BLaER1 treated with 17β-estradiol and CSF1 and Interleukin-3, amounts not matched to agents 10 nM and 100 nM (cell line): ENCODE data around the gene ARRDC4.
"Not testable (repeated sequence)": the region's sequence is repeated elsewhere in the genome, so short reads cannot be mapped to it uniquely, and the experiment has no call there.

Source experiments
- H3K27ac ChIP-seq, 11 experiments: shearing (Covaris generic); formaldehyde crosslinking; 2 replicates each; pipeline ENCODE4 v1.8.1; 2022
- H3K27me3 ChIP-seq, 11 experiments: shearing (Covaris generic); formaldehyde crosslinking; 2 replicates each; pipeline ENCODE4 v1.8.1; 2022
- H3K36me3 ChIP-seq, 11 experiments: shearing (Covaris generic); formaldehyde crosslinking; 2 replicates each; pipeline ENCODE4 v1.8.1; 2022
- H3K4me1 ChIP-seq, 10 experiments: shearing (Covaris generic); formaldehyde crosslinking; 2 replicates each; pipeline ENCODE4 v1.8.1; 2022
- H3K4me2 ChIP-seq, 11 experiments: shearing (Covaris generic); formaldehyde crosslinking; 2 replicates each; pipeline ENCODE4 v1.8.1; 2022
- H3K4me3 ChIP-seq, 10 experiments: shearing (Covaris generic); formaldehyde crosslinking; 2 replicates each; pipeline ENCODE4 v1.8.1; 2022
- H3K9ac ChIP-seq, 11 experiments: shearing (Covaris generic); formaldehyde crosslinking; 2 replicates each; pipeline ENCODE4 v1.8.1; 2022
- H3K9me3 ChIP-seq, 11 experiments: shearing (Covaris generic); formaldehyde crosslinking; replicated peaks in 1 of 11; 2 replicates each; pipeline ENCODE4 v1.8.1; 2022
- H4K20me1 ChIP-seq, 11 experiments: shearing (Covaris generic); formaldehyde crosslinking; 2 replicates each; pipeline ENCODE4 v1.8.1; 2022
- Cebpa-rat ChIP-seq, 11 experiments: shearing (Covaris generic); IDR thresholded peaks; 2 replicates each; pipeline ENCODE4 v1.8.1; 2022

ARRDC4 gene

DNA sequence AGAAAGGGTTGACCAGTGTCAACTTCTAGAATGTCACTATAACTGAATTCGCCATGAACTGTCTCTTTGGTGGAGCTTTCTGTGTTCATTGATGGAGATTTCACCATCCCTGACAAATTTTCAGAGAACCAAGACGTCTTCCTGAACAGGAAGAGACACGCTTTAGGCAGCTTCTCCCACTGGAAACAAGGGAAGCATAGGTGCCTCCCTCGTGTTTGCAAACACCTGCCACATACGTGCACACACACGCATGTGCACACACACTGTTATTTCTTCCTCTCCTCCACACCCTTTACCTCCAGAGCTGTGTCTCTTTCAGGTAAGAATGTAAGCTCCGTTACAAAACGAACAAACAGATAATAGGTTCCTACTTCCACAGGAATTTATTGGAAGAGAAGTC, 15.6 kb downstream of the ARRDC4 start:
- H4K20me1 ChIP-seq: no peaks in the 10 kb centered on the region; a peak in 1 of 22 replicates
- TF ChIP-seq Cebpa-rat (IDR thresholded peaks at IDR 0.05): no peak

DNA sequence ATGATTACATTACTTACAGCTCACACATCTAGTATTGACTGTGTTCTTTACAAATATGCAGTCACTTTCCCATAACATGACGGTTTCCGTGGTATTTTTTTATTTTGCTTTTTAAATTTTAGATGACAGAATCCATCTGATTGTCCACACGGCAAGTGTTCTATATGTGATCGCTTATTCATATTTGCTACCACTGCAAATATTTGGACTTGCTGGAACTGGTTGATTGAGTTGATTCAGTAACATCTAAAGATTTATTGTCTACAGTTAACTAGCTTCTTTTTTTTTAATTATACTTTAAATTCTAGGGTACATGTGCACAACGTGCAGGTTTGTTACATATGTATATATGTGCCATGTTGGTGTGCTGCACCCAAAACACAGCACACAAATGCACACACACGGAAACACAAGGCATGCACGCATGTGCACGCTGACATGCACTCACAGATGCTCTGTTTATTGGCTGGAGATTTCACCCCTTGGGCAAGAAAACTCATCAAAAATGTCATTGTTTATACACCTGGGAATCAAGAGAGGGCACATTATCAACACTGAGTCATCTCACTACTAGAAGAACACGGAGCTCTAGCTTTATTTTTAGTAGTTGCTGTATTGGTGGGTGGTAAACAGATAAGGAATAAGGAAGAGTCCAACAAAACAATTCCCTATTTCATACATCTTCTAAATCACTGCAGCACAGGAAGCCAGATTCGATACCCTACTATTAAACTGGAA, 16.4 kb downstream of the ARRDC4 start:
- no peaks in the 10 kb centered on the region for H3K27me3 ChIP-seq
- peaks cover 8 to 29% (median 25%) of the 10 kb centered on the region in 11 experiments for H3K36me3 ChIP-seq
- no peak overlapping the region for H3K27ac ChIP-seq
- H3K9ac ChIP-seq: no peak overlapping the region
- no peak for TF ChIP-seq Cebpa-rat (IDR thresholded peaks at IDR 0.05)
- no peak overlapping the region for H3K4me3 ChIP-seq
- H4K20me1 ChIP-seq: no peaks in the 10 kb centered on the region; a peak in 1 of 22 replicates
- H3K9me3 ChIP-seq: no peaks in the 10 kb centered on the region
- peaks cover 0 to 20% (median 10%) of the 10 kb centered on the region in 10 experiments; a peak in 12 of 20 replicates for H3K4me1 ChIP-seq
- H3K4me2 ChIP-seq: no peak overlapping the region

More for the DNA sequence above, 15.6 kb downstream of the ARRDC4 start:
- Histone ChIP-seq H3K27me3 (no peaks in the 10 kb centered on the region), H3K4me3 (no peak overlapping the region), H3K36me3 (peaks cover 16 to 37% (median 33%) of the 10 kb centered on the region in 11 experiments), H3K27ac (no peak overlapping the region), H3K4me2 (no peak overlapping the region), H3K9ac (no peak overlapping the region), H3K4me1 (peaks cover 0 to 20% (median 10%) of the 10 kb centered on the region in 10 experiments; a peak in 12 of 20 replicates), H3K9me3 (no peaks in the 10 kb centered on the region)

DNA sequence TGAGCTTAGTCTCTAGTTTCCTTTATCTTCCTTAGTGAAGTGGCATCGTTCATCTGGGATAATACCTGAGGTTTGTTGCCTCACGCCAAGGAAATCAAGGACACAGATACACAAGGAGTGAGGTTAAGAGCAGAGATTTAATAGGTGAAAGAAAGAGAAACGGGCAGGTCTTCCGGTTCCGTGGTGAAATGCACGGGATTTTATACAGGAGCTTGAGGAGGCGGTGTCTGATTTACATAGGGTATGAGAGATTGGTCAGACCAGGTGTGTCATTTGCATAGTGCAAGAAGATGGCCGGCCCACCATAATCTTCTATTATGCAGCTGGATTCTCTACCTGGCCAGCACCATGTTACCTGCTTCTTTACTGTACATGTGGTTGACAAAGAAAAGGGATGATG, 17.2 kb downstream of the ARRDC4 start:
- H3K4me2 ChIP-seq: no peak overlapping the region
- no peak overlapping the region for H3K9ac ChIP-seq
- no peak for TF ChIP-seq Cebpa-rat (IDR thresholded peaks at IDR 0.05)
- H3K36me3 ChIP-seq: peaks cover under 1 to 21% (median 17%) of the 10 kb centered on the region in 11 experiments; a peak in 21 of 22 replicates
- no peak overlapping the region for H3K4me3 ChIP-seq
- no peaks in the 10 kb centered on the region for H4K20me1 ChIP-seq
- no peaks in the 10 kb centered on the region for H3K27me3 ChIP-seq
- H3K9me3 ChIP-seq: no peaks in the 10 kb centered on the region
- no peak overlapping the region for H3K27ac ChIP-seq
- peaks cover 0 to 20% (median 10%) of the 10 kb centered on the region in 10 experiments; a peak in 12 of 20 replicates for H3K4me1 ChIP-seq

DNA sequence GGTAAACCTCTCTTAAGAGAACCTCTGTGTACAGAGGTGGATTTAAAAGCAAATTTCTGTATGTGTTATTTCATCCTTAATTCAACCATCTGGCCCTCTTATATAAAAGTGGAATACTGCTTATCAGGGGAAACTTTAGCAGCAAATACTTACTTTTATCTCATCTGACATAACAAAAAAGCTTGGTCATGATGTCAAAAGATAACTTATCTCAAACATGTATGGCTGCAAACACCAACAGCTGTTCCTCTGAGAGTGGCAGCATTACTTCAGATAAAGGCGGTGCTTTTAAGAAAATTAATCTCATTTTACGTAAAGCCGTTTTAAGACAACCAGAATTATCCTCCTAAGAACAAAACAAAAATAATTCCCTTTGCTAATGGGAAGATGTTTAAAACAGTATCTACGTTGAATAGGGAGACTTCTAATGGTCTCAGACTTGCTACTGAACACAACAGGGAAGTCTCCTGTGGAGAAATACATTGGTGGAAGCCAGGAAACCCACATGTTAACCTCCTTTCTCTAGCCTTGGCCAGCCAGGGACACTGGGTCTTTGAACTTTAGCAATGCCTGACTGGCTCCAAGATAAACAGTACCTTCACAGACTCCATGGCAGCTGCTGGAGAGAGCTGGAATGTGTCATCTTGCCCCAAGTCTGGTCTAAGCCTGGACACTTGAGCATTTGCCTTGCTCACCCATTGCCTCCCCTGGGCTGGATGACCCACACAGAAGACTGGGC, 18.1 kb downstream of the ARRDC4 start:
- H3K9ac ChIP-seq: no peak overlapping the region
- no peak overlapping the region for H3K4me3 ChIP-seq
- no peak for TF ChIP-seq Cebpa-rat (IDR thresholded peaks at IDR 0.05)
- H3K36me3 ChIP-seq: peaks cover 0 to 13% (median 9%) of the 10 kb centered on the region in 11 experiments; a peak in 13 of 22 replicates
- H4K20me1 ChIP-seq: no peaks in the 10 kb centered on the region
- peaks cover 0 to 20% (median 10%) of the 10 kb centered on the region in 10 experiments; a peak in 12 of 20 replicates for H3K4me1 ChIP-seq
- no peaks in the 10 kb centered on the region for H3K9me3 ChIP-seq
- no peak overlapping the region for H3K27ac ChIP-seq
- peak overlapping the region in 4 of 11 experiments; percentile 9 to 42 (median 26); a peak in 5 of 22 replicates for H3K4me2 ChIP-seq
- no peaks in the 10 kb centered on the region for H3K27me3 ChIP-seq

DNA sequence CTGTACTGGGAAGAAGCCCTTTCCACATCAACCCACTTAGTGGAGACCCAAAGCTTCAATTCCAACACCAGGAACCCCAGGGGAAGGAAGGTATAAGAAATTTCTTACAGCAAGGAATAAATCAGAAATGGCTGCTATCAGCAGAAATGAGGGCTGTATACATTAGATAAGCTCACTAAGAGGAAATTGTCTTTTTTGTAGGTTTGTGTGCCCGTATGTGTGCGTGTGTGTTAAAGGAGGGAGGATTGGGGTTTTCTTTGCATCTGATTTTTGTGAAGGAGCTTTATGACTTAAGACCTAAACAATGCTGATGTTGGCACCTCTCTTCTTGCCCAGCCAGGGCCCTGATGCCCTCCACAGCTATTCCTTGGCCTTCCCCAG, 18.6 kb downstream of the ARRDC4 start:
- no peak overlapping the region for H3K9ac ChIP-seq
- H3K4me3 ChIP-seq: no peak overlapping the region
- no peak overlapping the region for H3K27ac ChIP-seq
- peaks cover 0 to 20% (median 10%) of the 10 kb centered on the region in 10 experiments; a peak in 12 of 20 replicates for H3K4me1 ChIP-seq
- H3K4me2 ChIP-seq: peak overlapping the region in 5 of 11 experiments; percentile 9 to 43 (median 34); a peak in 6 of 22 replicates
- no peaks in the 10 kb centered on the region for H3K27me3 ChIP-seq
- peaks cover 0 to under 1% (median 0%) of the 10 kb centered on the region in 11 experiments; a peak in 1 of 22 replicates for H3K9me3 ChIP-seq
- no peak for TF ChIP-seq Cebpa-rat (IDR thresholded peaks at IDR 0.05)
- no peaks in the 10 kb centered on the region for H4K20me1 ChIP-seq
- peaks cover 0 to 8% (median 3%) of the 10 kb centered on the region in 11 experiments; a peak in 10 of 22 replicates for H3K36me3 ChIP-seq

DNA sequence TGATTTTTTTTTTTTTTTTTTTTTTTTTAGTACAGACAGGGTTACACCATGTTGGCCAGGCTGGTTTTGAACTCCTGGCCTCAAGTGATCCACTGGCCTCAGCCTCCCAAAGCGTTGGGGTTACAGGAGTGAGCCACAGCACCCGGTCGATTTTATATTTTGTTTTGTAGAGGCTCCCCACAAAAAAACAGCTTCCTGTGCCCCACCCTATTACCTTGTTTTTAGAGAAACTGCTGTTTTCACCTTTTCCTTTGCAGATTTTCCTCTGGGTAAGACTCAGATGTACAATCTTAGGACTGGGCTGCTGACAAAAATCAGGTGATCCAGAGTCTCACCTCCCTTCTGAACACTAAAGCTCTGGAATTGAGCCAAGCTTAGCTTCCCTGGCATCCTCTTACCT, 20.6 kb downstream of the ARRDC4 start:
- Histone ChIP-seq H3K27ac (no peak overlapping the region), H3K4me2 (no peak overlapping the region), H3K36me3 (no peaks in the 10 kb centered on the region), H4K20me1 (no peaks in the 10 kb centered on the region), H3K27me3 (no peaks in the 10 kb centered on the region), H3K4me1 (peaks cover 0 to 20% (median 10%) of the 10 kb centered on the region in 10 experiments; a peak in 12 of 20 replicates), H3K9me3 (peaks cover 3 to 14% (median 7%) of the 10 kb centered on the region in 11 experiments), H3K9ac (no peak overlapping the region), H3K4me3 (no peak overlapping the region)
- TF ChIP-seq Cebpa-rat (IDR thresholded peaks at IDR 0.05): no peak

DNA sequence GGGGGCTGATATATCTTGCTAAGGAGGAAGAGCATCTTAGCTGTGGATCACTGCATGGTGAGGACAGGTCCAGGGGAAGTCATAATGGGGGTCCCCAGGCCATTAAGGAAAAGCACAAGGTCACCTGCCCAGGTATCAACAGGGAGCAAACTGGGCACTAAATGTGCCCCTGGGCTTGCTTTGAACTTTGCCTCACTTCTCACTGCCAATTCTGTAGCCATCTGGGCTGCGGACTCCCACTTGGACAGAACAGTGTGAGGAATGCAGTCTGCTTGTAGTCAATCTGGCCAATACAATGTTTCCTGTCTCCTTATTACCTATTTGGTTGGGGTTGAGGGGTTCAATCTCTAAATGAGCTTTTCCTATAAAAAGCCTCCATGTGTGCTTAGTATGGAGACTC, 21.3 kb downstream of the ARRDC4 start:
- Histone ChIP-seq H3K27me3 (no peaks in the 10 kb centered on the region), H3K4me3 (no peak overlapping the region), H3K36me3 (peaks cover 0 to 2% (median 0%) of the 10 kb centered on the region in 11 experiments; a peak in 3 of 22 replicates), H3K4me2 (no peak overlapping the region), H4K20me1 (no peaks in the 10 kb centered on the region), H3K4me1 (peaks cover 0 to 20% (median 10%) of the 10 kb centered on the region in 10 experiments; a peak in 12 of 20 replicates), H3K27ac (no peak overlapping the region), H3K9ac (no peak overlapping the region), H3K9me3 (peaks cover 10 to 21% (median 14%) of the 10 kb centered on the region in 11 experiments)
- TF ChIP-seq Cebpa-rat (IDR thresholded peaks at IDR 0.05): no peak

DNA sequence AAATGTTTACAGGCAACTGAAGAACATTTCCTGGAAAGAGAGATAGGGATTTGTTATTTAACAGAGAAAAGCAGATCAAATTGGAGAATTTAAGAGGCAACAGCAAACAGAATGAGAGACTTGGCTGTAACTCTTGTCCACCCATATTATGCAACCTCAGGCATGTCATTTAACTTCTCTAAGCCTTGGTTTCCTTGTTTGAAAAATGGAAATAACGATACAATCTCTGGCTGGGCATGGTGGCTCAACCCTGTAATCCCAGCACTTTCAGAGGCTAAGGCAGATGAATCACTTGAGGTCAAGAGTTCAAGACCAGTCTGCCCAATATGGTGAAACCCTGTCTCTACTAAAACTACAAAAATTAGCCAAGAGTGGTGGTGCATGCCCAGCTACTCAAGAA, 23.7 kb downstream of the ARRDC4 start:
- Histone ChIP-seq H3K9me3 (peaks cover 26 to 37% (median 32%) of the 10 kb centered on the region in 11 experiments), H4K20me1 (no peaks in the 10 kb centered on the region), H3K4me1 (peaks cover 0 to 13% (median 8%) of the 10 kb centered on the region in 10 experiments; a peak in 11 of 20 replicates), H3K9ac (no peak overlapping the region), H3K4me2 (no peak overlapping the region), H3K27ac (no peak overlapping the region), H3K4me3 (no peak overlapping the region), H3K36me3 (peaks cover 0 to 7% (median 0%) of the 10 kb centered on the region in 11 experiments; a peak in 4 of 22 replicates), H3K27me3 (no peaks in the 10 kb centered on the region)
- no peak for TF ChIP-seq Cebpa-rat (IDR thresholded peaks at IDR 0.05)

DNA sequence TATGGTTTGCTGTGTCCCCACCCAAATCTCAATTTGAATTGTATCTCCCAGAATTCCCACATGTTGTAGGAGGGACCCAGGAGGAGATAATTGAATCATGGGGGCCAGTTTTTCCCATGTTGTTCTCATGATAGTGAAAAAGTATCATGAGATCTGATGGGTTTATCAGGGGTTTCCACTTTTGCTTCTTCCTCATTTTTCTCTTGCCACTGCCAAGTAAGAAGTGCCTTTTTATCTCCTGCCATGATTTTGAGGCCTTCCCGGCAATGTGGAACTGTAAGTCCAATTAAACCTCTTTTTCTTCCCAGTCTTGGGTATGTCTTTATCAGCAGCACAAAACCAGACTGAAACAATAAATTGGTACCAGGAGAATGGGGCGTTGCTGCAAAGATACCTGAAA, 25.5 kb downstream of the ARRDC4 start:
- H4K20me1 ChIP-seq, H3K27ac ChIP-seq, H3K9ac ChIP-seq, H3K4me3 ChIP-seq, H3K4me1 ChIP-seq, H3K27me3 ChIP-seq, H3K4me2 ChIP-seq, H3K36me3 ChIP-seq: not testable (repeated sequence)
- H3K9me3 ChIP-seq: peaks cover 26 to 38% (median 32%) of the 10 kb centered on the region in 11 experiments
